ENCODE data around the gene SLAIN1.

SLAIN1 gene

GRCh38 chr13:77789376-77789775 is 91.9 kb downstream of the SLAIN1 start:
- Histone ChIP-seq H4K8ac (ENCODE audit: low read depth, low read length) (no peak overlapping the region), H2BK15ac (replicated peaks; ENCODE audit: low read depth) (no peak overlapping the region), H3K4me2 (ENCODE audit: low read length) (no peak overlapping the region), H2AK5ac (ENCODE audit: low read length) (no peak overlapping the region), H3K79me2 (ENCODE audit: control insufficient read depth, insufficient read depth, low read length) (no peaks in the 10 kb centered on the region), H3K18ac (ENCODE audit: low read length) (no peak overlapping the region), H3K9ac (ENCODE audit: low read length) (no peak overlapping the region), H3K4ac (ENCODE audit: low read depth, low read length) (no peak overlapping the region), H3K4me1 (ENCODE audit: control insufficient read depth, low read depth, low read length) (no peaks in the 10 kb centered on the region), H3K27ac (ENCODE audit: low read depth, low read length) (no peak overlapping the region), H3K23ac (ENCODE audit: low read length) (no peak overlapping the region), H2BK120ac (ENCODE audit: low read depth, low read length) (no peak overlapping the region), H3K56ac (ENCODE audit: low read length) (no peak overlapping the region), H4K5ac (ENCODE audit: low read length) (no peak overlapping the region), H3K36me3 (ENCODE audit: control insufficient read depth, insufficient read depth, low read length) (no peaks in the 10 kb centered on the region), H2BK5ac (ENCODE audit: low read length) (no peak overlapping the region), H3K79me1 (ENCODE audit: low read length) (no peaks in the 10 kb centered on the region), H3K4me3 (ENCODE audit: low read length) (no peak overlapping the region), H3K27me3 (ENCODE audit: insufficient read depth, low read length, poor library complexity) (no peaks in the 10 kb centered on the region)
- no peak for DNase-seq
- no CpG with 5 or more reads among the region's 1 CpG for WGBS (ENCODE audit: extremely low coverage, insufficient coverage, low lambda C conversion rate)

- no peak for DNase-seq
- Histone ChIP-seq H3K27me3 (ENCODE audit: insufficient read depth, low read length, poor library complexity) (no peaks in the 10 kb centered on the region), H3K18ac (ENCODE audit: low read length) (no peak overlapping the region), H3K27ac (ENCODE audit: low read depth, low read length) (no peak overlapping the region), H3K79me1 (ENCODE audit: low read length) (no peaks in the 10 kb centered on the region), H2BK15ac (replicated peaks; ENCODE audit: low read depth) (no peak overlapping the region), H4K5ac (ENCODE audit: low read length) (no peak overlapping the region), H4K8ac (ENCODE audit: low read depth, low read length) (no peak overlapping the region), H3K4me3 (ENCODE audit: low read length) (no peak overlapping the region), H3K4me1 (ENCODE audit: control insufficient read depth, low read depth, low read length) (no peaks in the 10 kb centered on the region), H3K36me3 (ENCODE audit: control insufficient read depth, insufficient read depth, low read length) (no peaks in the 10 kb centered on the region), H2BK5ac (ENCODE audit: low read length) (no peak overlapping the region), H3K9ac (ENCODE audit: low read length) (no peak overlapping the region), H3K4me2 (ENCODE audit: low read length) (no peak overlapping the region), H3K79me2 (ENCODE audit: control insufficient read depth, insufficient read depth, low read length) (no peaks in the 10 kb centered on the region), H2BK120ac (ENCODE audit: low read depth, low read length) (no peak overlapping the region), H3K56ac (ENCODE audit: low read length) (no peak overlapping the region), H2AK5ac (ENCODE audit: low read length) (no peak overlapping the region), H3K4ac (ENCODE audit: low read depth, low read length) (no peak overlapping the region), H3K23ac (ENCODE audit: low read length) (no peak overlapping the region)
- WGBS (ENCODE audit: extremely low coverage, insufficient coverage, low lambda C conversion rate), result no CpG with 5 or more reads among the region's 3 CpGs
Measured at GRCh38 chr13:77800219-77800618, 102.7 kb downstream of the SLAIN1 start.

- Histone ChIP-seq H3K23ac (ENCODE audit: low read length) (no peak overlapping the region), H4K8ac (ENCODE audit: low read depth, low read length) (no peak overlapping the region), H3K9ac (ENCODE audit: low read length) (no peak overlapping the region), H4K5ac (ENCODE audit: low read length) (no peak overlapping the region), H3K36me3 (ENCODE audit: control insufficient read depth, insufficient read depth, low read length) (no peaks in the 10 kb centered on the region), H3K79me2 (ENCODE audit: control insufficient read depth, insufficient read depth, low read length) (no peaks in the 10 kb centered on the region), H3K4ac (ENCODE audit: low read depth, low read length) (no peak overlapping the region), H3K56ac (ENCODE audit: low read length) (no peak overlapping the region), H3K79me1 (ENCODE audit: low read length) (no peaks in the 10 kb centered on the region), H3K27ac (ENCODE audit: low read depth, low read length) (no peak overlapping the region), H3K4me1 (ENCODE audit: control insufficient read depth, low read depth, low read length) (no peaks in the 10 kb centered on the region), H2BK5ac (ENCODE audit: low read length) (no peak overlapping the region), H2BK15ac (replicated peaks; ENCODE audit: low read depth) (no peak overlapping the region), H3K18ac (ENCODE audit: low read length) (no peak overlapping the region), H2AK5ac (ENCODE audit: low read length) (no peak overlapping the region), H3K4me2 (ENCODE audit: low read length) (no peak overlapping the region), H2BK120ac (ENCODE audit: low read depth, low read length) (no peak overlapping the region), H3K27me3 (ENCODE audit: insufficient read depth, low read length, poor library complexity) (no peaks in the 10 kb centered on the region), H3K4me3 (ENCODE audit: low read length) (no peak overlapping the region)
- DNase-seq, result no peak
- no CpG with 5 or more reads among the region's 1 CpG for WGBS (ENCODE audit: extremely low coverage, insufficient coverage, low lambda C conversion rate)
Measured at GRCh38 chr13:77806518-77806917, 109.0 kb downstream of the SLAIN1 start.

GRCh38 chr13:77807431-77808135 is 110.1 kb downstream of the SLAIN1 start:
- no CpG with 5 or more reads among the region's 6 CpGs for WGBS (ENCODE audit: extremely low coverage, insufficient coverage, low lambda C conversion rate)
- H4K5ac ChIP-seq (ENCODE audit: low read length), result no peak overlapping the region

GRCh38 chr13:77810430-77810829 is 112.9 kb downstream of the SLAIN1 start:
- Histone ChIP-seq H3K27ac (ENCODE audit: low read depth, low read length) (no peak overlapping the region), H4K5ac (ENCODE audit: low read length) (no peak overlapping the region), H3K9ac (ENCODE audit: low read length) (no peak overlapping the region), H2BK5ac (ENCODE audit: low read length) (no peak overlapping the region), H3K18ac (ENCODE audit: low read length) (no peak overlapping the region), H3K23ac (ENCODE audit: low read length) (no peak overlapping the region), H3K36me3 (ENCODE audit: control insufficient read depth, insufficient read depth, low read length) (no peaks in the 10 kb centered on the region), H3K4me2 (ENCODE audit: low read length) (no peak overlapping the region), H2AK5ac (ENCODE audit: low read length) (no peak overlapping the region), H3K79me1 (ENCODE audit: low read length) (no peaks in the 10 kb centered on the region), H2BK15ac (replicated peaks; ENCODE audit: low read depth) (no peak overlapping the region), H3K4me3 (ENCODE audit: low read length) (no peak overlapping the region), H4K8ac (ENCODE audit: low read depth, low read length) (no peak overlapping the region), H3K27me3 (ENCODE audit: insufficient read depth, low read length, poor library complexity) (no peaks in the 10 kb centered on the region), H3K56ac (ENCODE audit: low read length) (no peak overlapping the region), H3K4ac (ENCODE audit: low read depth, low read length) (no peak overlapping the region), H3K4me1 (ENCODE audit: control insufficient read depth, low read depth, low read length) (no peaks in the 10 kb centered on the region), H3K79me2 (ENCODE audit: control insufficient read depth, insufficient read depth, low read length) (no peaks in the 10 kb centered on the region), H2BK120ac (ENCODE audit: low read depth, low read length) (no peak overlapping the region)
- DNase-seq, result peak; percentile 45
- no CpG with 5 or more reads among the region's 2 CpGs for WGBS (ENCODE audit: extremely low coverage, insufficient coverage, low lambda C conversion rate)

More at GRCh38 chr13:77807431-77808135, 110.1 kb downstream of the SLAIN1 start:
- Histone ChIP-seq H3K27ac (ENCODE audit: low read depth, low read length) (no peak overlapping the region), H2BK5ac (ENCODE audit: low read length) (no peak overlapping the region), H2AK5ac (ENCODE audit: low read length) (no peak overlapping the region), H3K27me3 (ENCODE audit: insufficient read depth, low read length, poor library complexity) (no peaks in the 10 kb centered on the region), H3K56ac (ENCODE audit: low read length) (no peak overlapping the region), H3K9ac (ENCODE audit: low read length) (no peak overlapping the region), H3K4me3 (ENCODE audit: low read length) (no peak overlapping the region), H2BK120ac (ENCODE audit: low read depth, low read length) (no peak overlapping the region), H3K36me3 (ENCODE audit: control insufficient read depth, insufficient read depth, low read length) (no peaks in the 10 kb centered on the region), H3K23ac (ENCODE audit: low read length) (no peak overlapping the region), H2BK15ac (replicated peaks; ENCODE audit: low read depth) (no peak overlapping the region), H4K8ac (ENCODE audit: low read depth, low read length) (no peak overlapping the region), H3K79me2 (ENCODE audit: control insufficient read depth, insufficient read depth, low read length) (no peaks in the 10 kb centered on the region), H3K79me1 (ENCODE audit: low read length) (no peaks in the 10 kb centered on the region), H3K4ac (ENCODE audit: low read depth, low read length) (no peak overlapping the region), H3K18ac (ENCODE audit: low read length) (peak overlapping the region; percentile 75), H3K4me1 (ENCODE audit: control insufficient read depth, low read depth, low read length) (no peaks in the 10 kb centered on the region), H3K4me2 (ENCODE audit: low read length) (no peak overlapping the region)
- DNase-seq, result no peak

- WGBS (ENCODE audit: extremely low coverage, insufficient coverage, low lambda C conversion rate), result no CpG with 5 or more reads among the region's 3 CpGs
- H3K56ac ChIP-seq (ENCODE audit: low read length), result no peak overlapping the region
Measured at GRCh38 chr13:77810878-77811277, 113.4 kb downstream of the SLAIN1 start.

More at GRCh38 chr13:77810878-77811277, 113.4 kb downstream of the SLAIN1 start:
- no peak for DNase-seq
- Histone ChIP-seq H3K4ac (ENCODE audit: low read depth, low read length) (no peak overlapping the region), H3K9ac (ENCODE audit: low read length) (no peak overlapping the region), H2AK5ac (ENCODE audit: low read length) (no peak overlapping the region), H3K23ac (ENCODE audit: low read length) (no peak overlapping the region), H4K8ac (ENCODE audit: low read depth, low read length) (no peak overlapping the region), H2BK120ac (ENCODE audit: low read depth, low read length) (no peak overlapping the region), H3K4me1 (ENCODE audit: control insufficient read depth, low read depth, low read length) (no peaks in the 10 kb centered on the region), H3K27me3 (ENCODE audit: insufficient read depth, low read length, poor library complexity) (no peaks in the 10 kb centered on the region), H3K4me2 (ENCODE audit: low read length) (no peak overlapping the region), H3K79me2 (ENCODE audit: control insufficient read depth, insufficient read depth, low read length) (no peaks in the 10 kb centered on the region), H3K79me1 (ENCODE audit: low read length) (no peaks in the 10 kb centered on the region), H3K18ac (ENCODE audit: low read length) (no peak overlapping the region), H3K27ac (ENCODE audit: low read depth, low read length) (no peak overlapping the region), H2BK5ac (ENCODE audit: low read length) (no peak overlapping the region), H3K36me3 (ENCODE audit: control insufficient read depth, insufficient read depth, low read length) (no peaks in the 10 kb centered on the region), H4K5ac (ENCODE audit: low read length) (no peak overlapping the region), H2BK15ac (replicated peaks; ENCODE audit: low read depth) (no peak overlapping the region), H3K4me3 (ENCODE audit: low read length) (no peak overlapping the region)

Measured in mesendoderm (in vitro differentiated cells).